DOHH2 (cell line): Measurements from ENCODE around the gene GPRC5C.

Experiments
- EZH2phosphoT487 ChIP-seq: fragments of 200-600 bp; sonication (generic); IDR thresholded peaks from 2 replicates; pipeline ENCODE4 v1.6.1; 2017; ENCODE audit warnings: borderline replicate concordance, mild to moderate bottlenecking, antibody characterized with exemption, low read length, moderate library complexity, mixed read lengths
- TF ChIP-seq, protein P1 (sequence below): fragments of 200-600 bp; sonication (generic); IDR thresholded peaks from one replicate; pipeline ENCODE4 v1.5.1; 2014; ENCODE audit warnings: antibody characterized with exemption, mild to moderate bottlenecking, low read depth, low read length; ENCODE audit not compliant: poor library complexity, severe bottlenecking

GRCh38 chr17:74432766-74433391 lies 991 bp downstream of the GPRC5C start:
- TF ChIP-seq, protein P1, sequence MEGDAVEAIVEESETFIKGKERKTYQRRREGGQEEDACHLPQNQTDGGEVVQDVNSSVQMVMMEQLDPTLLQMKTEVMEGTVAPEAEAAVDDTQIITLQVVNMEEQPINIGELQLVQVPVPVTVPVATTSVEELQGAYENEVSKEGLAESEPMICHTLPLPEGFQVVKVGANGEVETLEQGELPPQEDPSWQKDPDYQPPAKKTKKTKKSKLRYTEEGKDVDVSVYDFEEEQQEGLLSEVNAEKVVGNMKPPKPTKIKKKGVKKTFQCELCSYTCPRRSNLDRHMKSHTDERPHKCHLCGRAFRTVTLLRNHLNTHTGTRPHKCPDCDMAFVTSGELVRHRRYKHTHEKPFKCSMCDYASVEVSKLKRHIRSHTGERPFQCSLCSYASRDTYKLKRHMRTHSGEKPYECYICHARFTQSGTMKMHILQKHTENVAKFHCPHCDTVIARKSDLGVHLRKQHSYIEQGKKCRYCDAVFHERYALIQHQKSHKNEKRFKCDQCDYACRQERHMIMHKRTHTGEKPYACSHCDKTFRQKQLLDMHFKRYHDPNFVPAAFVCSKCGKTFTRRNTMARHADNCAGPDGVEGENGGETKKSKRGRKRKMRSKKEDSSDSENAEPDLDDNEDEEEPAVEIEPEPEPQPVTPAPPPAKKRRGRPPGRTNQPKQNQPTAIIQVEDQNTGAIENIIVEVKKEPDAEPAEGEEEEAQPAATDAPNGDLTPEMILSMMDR = no peak
- no peak for TF ChIP-seq EZH2phosphoT487
